KBM-7 (cell line): Measurements from ENCODE around the gene MYL7.
"Not testable (repeated sequence)": the region's sequence is repeated elsewhere in the genome, so short reads cannot be mapped to it uniquely, and the experiment has no call there.

Experiments used
- DNase-seq: peaks from one replicate; pipeline ENCODE4 v3.0.0-alpha.2; 2015
- in situ Hi-C: fragments of 300-500 bp; cut with MboI; formaldehyde crosslinking; loops from 2 replicates; pipeline ENCODE4 v1.14.3; 2020; ENCODE audit warnings: low sequenced_read_pairs, low pct_unique_long_range_greater_than_20kb, mixed read lengths

The MYL7 gene

DNA sequence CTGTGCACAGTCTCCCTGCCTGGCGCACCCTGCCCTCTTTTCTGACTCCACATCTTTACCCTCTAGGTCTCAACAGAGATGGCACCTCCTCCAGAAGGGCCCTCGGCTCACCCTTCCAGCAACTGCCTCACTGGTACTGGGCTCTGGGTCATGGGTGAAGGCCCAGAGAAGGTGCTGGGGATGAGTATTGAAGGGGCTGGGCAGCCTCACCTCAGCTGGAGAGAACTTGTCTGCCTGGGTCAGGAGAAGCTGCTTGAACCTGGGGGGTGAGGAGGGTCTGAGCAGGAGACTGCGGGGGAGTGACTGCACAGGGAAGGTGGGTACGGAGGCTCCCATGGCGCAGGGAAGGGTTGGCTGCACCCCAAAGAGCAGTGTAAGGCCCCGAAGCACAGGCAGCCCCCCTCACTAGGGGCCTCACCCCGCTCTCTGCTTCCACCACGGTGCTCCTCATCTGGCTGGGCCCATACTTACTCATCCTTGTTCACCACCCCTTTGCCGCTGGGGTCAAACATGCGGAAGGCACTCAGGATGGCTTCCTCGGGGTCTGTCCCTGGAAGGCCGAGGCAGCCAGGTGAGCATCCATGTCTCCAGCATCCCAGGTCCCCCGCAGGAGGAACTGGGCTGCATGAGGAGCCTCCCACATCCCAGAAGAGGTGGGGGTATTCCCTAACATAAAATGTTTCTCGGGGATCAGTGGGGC lies 1.7 kb downstream of the MYL7 start:
- in situ Hi-C loops, result no loop called here

DNA sequence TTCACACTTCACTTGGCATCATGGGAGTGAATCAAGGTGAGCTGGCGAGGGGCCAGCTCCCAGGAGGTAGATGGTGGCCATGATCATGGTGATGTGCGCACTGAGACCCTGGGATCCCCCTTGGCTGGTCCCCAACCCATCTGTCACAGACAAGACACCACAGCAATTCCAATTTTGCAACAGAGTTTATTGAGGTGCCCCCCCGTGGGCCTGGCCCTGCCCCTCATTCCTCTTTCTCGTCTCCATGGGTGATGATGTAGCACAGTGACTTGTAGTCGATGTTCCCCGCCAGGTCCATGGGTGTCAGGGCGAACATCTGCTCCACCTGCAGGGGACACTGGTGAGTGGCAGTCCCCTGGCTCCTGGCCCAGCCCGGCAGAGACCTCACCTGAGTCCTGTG lies 2.4 kb downstream of the MYL7 start:
- DNase-seq, result no peak
- in situ Hi-C loops, result no loop called here

More for the DNA sequence above, 1.7 kb downstream of the MYL7 start:
- no peak for DNase-seq

DNA sequence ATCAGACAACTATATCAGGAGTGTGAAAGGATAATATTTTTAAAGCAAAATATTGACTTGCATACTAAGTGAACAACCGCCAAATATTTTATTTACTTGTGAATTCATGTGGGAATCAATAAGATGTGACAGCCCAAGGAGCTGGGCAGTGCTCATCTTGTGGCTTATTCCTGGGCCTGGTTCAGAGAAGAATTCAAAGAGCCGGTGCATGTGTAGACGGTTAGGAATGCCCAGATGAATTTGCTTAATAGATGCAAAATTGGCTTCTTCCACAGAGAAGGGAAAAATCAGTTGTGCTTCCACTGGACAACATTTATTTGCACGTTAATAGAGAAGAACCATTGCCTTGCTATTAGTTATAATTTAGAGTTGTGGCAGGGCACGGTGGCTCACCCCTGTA lies 4.4 kb downstream of the MYL7 start:
- in situ Hi-C loops, result no loop called here
- no peak for DNase-seq

DNA sequence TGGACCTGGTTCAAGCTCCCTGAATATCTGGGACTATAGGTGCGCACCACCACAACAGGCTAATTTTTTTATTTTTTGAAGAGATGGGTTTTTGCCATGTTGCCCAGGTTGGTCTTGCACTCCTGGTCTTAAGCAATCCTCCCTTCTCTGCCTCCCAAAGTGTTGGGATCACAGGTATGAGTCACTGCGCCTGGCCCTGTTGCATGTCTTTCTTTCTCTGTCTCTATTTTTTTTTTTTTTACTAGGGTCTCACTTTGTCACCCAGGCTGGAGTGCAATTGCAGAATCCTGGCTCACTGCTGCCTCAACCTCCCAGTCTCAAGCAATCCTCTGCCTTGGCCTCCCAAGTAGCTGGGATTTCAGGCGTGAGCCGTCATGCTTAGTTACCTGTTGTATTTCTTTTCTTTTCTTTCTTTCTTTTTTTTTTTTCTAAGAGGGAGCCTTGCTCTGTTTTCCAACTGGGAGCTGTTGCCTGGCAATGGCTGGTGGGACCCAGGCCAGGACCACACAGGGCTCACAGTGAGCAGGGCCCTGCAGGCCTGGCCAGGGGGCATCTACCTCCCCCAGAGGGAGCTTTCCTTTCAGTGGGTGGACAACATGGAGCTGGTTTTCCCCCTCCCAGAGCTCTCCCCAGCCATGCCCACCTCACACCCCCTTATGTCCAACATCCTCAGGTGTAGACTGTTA lies 6.0 kb downstream of the MYL7 start:
- DNase-seq, result no peak
- in situ Hi-C loops, result no loop called here

DNA sequence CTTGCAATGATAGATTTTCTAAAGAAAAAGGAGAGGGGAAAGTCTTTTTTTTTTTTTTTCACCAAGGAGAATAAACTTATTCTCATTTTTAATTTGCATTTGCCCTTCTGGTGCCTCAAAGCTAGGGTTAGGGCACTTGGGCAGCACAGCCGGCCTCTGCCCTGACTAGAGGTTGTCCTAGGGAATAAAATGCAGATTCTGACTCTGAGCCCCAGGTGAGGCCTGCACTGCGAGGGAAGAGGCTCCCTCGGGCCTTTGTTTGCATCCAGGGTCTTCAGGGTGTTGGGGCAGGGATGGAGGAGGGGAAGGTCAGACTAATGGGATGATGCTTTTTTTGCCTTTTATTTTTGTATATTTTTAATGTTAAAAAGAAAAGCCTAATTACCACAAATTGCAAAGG lies 7.8 kb downstream of the MYL7 start:
- no peak for DNase-seq
- in situ Hi-C loops, result no loop called here

DNA sequence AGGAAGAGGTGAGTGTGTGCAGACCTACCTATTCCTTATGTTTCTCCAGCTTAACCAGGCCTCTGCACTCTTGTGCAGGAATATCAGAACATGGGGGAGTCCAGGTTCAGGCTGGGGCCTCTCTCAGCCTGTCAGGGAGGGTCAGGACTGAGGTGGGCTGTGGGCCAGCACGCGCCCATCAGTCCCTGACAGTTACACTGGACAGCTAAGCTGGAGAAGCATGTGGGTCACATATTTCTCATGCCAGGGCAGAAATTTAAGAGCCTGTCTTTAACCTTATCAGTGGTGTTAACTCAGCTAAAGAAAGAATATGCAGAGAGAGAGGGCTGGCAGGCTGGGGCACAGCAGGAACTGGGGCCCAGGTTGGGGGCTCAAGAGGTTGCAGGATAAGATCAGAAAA lies 9.1 kb downstream of the MYL7 start:
- no peak for DNase-seq
- in situ Hi-C loops, result no loop called here

DNA sequence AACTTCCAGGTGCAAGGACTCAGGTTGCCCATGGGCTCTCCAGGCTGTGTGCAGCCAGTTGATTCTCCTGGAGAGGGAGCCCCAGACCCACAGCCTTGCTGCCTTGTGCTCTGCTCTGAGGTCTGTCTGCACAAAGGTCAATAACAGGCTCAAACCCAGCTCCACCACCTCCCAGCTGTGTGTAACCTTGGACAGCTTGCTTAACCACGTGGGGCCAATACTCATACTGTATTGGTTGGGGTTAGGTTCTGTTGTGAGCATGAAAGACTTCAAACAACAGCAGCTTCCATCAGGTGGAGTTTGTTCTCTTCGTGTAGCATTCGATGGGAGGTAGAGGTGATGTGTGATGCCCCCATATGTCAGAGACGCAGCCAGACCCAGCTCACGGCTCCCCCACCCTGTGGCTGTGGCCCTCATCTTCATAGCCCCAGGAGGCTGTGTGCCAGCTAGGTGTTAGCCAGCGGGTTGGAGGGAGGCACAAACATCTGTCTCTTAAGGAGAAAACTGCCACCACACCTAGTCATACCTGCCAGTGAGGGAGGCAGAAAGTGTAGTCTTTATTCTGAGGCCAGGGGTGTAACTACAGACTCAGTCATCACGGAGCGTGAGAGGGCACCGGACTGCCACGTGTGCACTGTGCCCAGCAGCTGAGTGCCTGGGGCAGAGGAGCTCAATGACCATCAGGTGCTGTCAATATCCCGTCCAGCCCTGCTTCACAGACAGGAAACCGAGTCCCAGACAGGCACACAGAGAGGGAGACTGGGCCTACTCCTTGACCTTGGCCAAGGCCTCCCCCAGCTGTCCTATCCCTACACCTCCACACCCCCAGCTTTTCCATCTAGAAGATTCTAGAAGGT lies 9.7 kb downstream of the MYL7 start:
- in situ Hi-C loops, result no loop called here
- DNase-seq, result no peak

DNA sequence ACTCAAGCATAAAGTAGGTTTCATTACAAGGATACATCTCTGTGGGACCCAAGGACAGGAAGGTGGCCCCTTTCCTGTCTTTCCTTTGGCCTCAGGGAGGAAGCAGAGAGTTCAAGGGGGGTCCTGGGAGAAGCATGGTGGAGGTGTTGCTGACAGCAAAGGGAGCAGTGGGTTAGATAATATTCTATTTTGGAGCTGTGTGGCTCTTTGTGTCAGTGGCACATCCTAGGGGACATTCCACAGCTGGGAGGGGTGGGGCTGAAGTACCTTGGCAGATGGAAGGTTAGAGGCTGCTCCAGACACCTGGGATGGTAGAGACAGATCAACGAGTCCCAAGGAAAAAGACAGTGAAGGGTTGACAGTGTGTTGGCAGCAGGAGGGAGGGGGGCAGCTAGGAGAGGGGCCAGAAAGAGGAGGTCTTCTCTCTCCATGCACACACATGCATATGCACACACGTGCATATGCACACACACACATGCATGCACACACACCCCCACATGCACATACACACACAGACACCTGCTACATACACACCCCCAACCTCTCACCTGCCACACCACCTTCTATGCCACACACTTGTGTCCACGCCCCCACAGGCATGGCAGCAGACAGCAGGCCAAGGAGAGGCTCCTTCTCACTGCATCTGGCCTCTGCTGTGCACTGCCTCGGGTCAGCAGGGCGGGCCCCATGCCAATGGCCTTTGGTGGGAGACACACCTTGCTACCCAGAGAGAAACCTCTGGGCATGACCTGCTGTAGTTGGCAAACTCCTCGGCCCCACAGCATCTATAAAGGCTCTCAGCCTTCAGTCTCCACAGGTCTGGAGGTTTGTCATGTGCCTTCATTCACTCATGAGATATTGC lies 12.2 kb downstream of the MYL7 start:
- in situ Hi-C loops, result no loop called here
- DNase-seq, result no peak

DNA sequence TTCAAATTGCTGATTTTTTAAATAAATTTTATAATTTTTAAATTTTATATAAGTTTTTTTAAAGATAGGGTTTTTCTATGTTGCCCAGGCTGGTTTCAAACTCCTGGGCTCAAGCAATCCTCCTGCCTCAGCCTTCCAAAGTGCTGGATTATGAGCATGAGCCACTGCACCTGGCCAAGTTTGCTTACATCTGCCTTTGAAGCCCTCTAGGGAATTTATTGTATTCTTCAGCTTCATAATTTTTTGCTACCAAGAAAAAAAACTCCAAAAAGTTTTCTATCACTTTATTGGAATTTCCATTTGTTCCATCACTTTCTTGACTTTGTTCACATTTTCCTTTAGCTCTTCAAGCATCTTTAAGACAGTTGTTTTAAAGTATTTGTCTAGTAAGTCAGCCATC lies 14.0 kb downstream of the MYL7 start:
- no peak for DNase-seq
- in situ Hi-C loops, result no loop called here

DNA sequence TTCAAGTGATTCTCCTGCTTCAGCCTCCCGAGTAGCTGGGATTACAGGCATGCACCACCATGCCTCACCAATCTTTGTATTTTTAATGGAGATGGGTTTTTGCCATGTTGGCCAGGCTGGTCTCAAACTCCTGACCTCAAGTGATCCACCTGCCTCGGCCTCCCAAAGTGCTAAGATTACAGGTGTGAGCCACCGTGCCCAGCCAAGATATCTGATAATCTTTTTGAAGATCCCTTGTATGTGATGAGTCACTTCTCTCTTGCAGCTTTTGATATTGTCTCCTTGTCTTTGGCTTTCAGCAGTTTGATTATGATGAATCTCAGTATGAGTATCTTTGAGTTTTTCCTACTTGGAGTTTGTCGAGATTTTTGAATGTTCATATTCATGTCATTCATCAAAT lies 14.6 kb downstream of the MYL7 start:
- in situ Hi-C loops, DNase-seq: not testable (repeated sequence)

DNA sequence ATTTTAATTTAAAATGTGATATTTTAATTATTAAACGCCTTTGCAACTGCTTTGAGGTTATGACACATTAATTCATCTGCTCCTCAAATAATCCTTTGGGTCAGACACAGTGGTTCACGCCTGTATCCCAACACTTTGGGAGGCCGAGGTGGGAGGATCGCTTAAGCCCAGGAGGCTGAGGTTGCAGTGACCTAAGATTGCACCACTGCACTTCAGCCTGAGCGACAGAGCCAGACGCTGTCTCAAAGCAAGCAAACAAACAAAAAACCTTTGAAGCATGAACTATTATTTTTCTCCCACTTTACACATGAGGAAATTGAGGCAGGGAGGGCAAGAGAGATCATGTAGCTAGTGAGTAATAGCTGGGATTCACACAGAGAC lies 16.3 kb downstream of the MYL7 start:
- in situ Hi-C loops, result no loop called here
- DNase-seq, result no peak

DNA sequence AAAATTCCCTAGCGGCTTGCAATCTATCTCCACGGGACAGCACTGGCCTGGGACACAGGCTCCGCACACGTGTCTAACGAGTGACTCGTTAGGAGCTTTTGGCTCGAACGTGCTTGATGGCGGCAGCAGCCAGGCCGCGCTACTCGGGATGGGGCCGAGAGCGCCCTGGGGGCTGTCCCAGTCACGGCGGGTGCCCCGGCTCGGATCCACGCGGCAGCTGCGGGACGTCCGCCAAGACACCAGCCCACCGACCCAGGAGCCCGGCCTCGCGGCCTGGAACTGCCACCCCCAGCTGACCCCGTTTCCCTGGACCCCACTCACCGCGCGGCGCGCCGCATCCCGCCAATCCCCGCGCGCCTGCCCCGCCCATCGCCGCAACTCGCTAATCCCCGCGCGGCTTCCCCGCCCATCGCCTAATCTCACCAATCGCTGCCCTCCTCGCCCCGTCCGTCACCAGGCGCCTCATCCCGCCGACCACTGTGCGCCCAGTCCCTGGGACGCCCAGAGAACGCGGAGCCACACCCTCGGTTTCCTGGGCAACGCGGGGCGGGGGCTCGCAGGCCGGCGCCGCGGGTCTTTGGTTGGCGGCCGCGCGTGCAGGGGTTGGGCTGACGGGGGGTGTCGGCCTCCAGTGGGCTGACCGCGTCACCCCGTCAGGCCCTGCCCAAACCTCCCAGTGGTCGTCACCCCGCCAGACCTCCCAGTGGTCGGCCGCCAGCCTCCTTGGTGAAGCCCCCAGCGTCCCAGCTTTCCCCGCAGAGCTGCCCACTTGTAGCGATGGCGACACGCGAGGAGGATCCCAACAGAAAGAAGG lies 17.7 kb downstream of the MYL7 start, which contains the start of gene POLD2:
Gene POLD2, minus strand, starts transcription at position 359 of the 814 bp plus-strand sequence. CDS start 1,495 bp downstream, outside the sequence.
- peak; percentile 97 for DNase-seq
- in situ Hi-C loops, result no loop called here

DNA sequence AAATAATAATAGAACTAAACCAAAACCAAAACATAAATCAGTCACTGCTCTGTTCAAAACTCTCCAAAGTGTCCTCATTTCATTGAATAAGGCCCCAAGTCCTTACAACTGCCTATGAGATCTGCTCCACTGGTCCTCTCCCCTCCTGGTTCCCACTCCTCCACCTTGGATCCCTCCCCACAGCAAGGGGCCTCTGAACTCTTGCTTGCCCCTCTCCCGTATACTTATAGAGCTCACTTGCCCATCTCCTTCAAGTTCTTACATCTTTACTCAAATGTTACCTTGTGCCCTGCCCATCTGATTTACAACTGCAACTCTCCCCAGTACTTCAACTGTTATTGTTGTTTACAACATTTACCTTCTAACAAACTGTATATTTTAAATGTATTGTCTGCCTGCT lies 18.6 kb downstream of the MYL7 start:
- no peak for DNase-seq
- in situ Hi-C loops, result no loop called here

DNA sequence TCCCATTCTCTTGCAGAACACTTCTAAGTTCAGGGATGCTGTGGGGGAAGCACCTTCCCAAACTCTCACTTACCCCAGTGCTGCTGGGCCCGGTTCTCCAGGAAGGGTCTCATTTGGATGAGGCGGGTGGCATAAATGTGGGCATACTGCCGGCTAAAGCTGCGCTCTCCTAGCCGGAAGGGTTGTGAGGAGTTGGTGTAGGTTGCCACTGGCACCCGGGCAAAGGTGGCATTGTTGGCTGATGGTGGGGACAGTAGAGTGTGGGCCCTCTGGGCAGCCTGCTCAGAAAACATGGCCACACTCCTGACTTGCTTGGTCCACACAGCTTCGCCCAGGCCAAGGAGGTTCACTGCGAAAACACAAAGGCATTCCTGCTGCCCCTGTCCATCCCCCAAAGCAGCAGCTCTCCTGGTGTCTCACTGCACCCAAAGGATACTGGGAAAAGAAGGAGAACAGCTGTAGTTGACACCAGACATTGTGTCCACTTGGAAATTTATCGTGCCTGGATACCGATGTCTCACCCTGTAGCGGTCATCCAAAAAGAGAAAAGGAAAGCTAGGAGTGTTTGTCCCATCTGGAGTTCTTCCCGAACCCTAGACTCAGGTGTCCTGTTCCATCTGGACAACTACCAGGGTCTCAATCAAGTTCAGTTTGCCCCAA lies 19.2 kb downstream of the MYL7 start:
- in situ Hi-C loops, result no loop called here
- DNase-seq, result no peak

DNA sequence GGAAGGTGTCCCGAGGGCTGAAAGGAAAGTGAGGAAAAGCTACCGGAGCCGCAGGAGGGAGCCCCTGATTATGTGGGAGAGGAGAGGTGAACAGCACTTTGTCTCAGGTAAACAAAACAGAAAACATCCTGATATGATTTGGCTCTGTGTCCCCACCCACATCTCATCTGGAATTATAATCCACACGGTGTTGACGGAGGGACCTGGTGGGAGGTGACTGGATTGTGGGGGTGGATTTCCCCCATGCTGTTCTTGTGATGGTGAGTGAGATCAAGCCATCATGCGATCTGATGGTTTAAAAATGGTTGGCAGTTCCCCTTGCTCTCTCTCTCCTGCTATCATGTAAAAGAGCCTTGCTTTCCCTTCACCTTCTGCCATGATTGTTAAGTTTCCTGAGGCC lies 20.7 kb downstream of the MYL7 start:
- DNase-seq, result no peak
- in situ Hi-C loops, result no loop called here

DNA sequence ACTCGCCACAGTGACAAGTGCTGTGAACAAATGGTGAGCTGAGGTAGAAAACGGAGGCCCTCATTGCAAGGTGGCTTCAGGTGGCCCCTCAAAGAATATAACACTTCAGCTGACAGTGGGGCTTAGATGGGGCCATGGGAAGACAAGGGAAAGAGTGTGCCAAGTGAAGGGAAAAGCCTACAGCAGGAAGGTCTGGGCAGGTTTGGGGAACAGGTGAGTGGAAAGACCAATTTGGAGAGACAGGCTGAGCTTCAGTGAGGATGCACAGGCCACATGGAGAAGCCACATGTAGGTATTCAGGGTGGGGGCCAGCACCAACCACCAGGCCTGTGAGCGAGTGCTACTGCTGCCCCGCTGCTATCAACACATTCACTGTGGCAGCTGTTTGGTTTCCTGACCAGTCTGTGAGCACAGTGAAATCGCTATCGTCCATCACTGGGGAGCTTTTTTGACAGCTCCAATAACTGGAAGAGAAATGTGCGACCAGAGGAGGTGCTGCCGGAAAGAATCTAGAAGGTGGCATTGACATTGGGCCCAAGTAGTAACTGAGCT lies 21.2 kb downstream of the MYL7 start:
- DNase-seq, result no peak
- in situ Hi-C loops, result no loop called here

DNA sequence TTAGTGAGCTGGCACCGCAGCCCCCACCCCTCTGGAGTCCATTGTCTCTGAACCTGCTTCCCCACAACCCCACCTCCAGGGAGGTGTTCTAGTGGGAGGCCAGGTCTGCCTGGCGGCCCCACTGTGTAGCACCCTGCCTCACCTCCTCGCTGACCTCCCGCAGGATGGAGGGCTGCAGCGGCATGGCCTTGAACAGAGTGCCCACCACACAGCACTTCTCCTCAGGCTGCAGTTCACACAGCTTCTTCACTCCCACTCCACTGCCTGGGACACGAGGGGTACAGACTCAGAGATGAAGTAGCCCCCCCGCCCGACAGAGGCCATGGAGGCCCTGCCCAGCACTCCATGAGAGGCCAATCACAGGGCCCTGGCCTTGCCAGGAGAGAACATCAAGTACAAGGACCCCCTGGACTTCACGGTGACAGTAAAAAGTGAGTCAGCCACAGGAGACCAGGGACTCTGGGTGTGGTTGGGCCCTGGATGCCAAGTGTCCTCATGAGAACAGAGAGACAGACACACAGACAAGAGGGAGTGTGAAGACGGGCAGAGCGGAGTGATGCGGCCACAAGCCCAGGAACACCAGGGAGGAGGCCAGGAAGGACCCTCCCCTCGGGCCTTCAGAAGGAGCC lies 23.2 kb downstream of the MYL7 start:
- in situ Hi-C loops, result no loop called here
- DNase-seq, result no peak
